Ramos (cell line): ENCODE results near the gene BBS4.
"Not testable (repeated sequence)": the region's sequence is repeated elsewhere in the genome, so short reads cannot be mapped to it uniquely, and the experiment has no call there.

Source experiments
- in situ Hi-C: fragments of 300-500 bp; cut with MboI; formaldehyde crosslinking; loops from one replicate; pipeline ENCODE4 v1.14.3; 2022; ENCODE audit warnings: low sequenced_read_pairs; ENCODE audit not compliant: unreplicated experiment

BBS4 gene

GRCh38 chr15:72698938-72699337 is 12.9 kb downstream of the BBS4 start:
- in situ Hi-C loops: loop anchor here (10.0 kb wide), 1 partner anchor 74 kb away; no protein-coding TSS in a partner anchor

- in situ Hi-C loops: no loop called here
Measured at GRCh38 chr15:72700076-72700475, 14.1 kb downstream of the BBS4 start.

GRCh38 chr15:72706266-72706665 is 20.3 kb downstream of the BBS4 start:
- in situ Hi-C loops: no loop called here

- in situ Hi-C loops: not testable (repeated sequence)
Measured at GRCh38 chr15:72708551-72709303, 22.7 kb downstream of the BBS4 start.

GRCh38 chr15:72722071-72722696 is 36.2 kb downstream of the BBS4 start:
- in situ Hi-C loops: loop anchor here (10.0 kb wide), 1 partner anchor 353 kb away; no protein-coding TSS in a partner anchor

- in situ Hi-C loops: loop anchor here (10.0 kb wide), 1 partner anchor 351 kb away; no protein-coding TSS in a partner anchor
Measured at GRCh38 chr15:72724028-72724427, 38.0 kb downstream of the BBS4 start.

- in situ Hi-C loops: loop anchor here (10.0 kb wide), 1 partner anchor 349 kb away; no protein-coding TSS in a partner anchor
Measured at GRCh38 chr15:72725446-72725845, 39.4 kb downstream of the BBS4 start.

- in situ Hi-C loops: loop anchor here (10.0 kb wide), 1 partner anchor 349 kb away; no protein-coding TSS in a partner anchor
Measured at GRCh38 chr15:72725851-72726250, 39.8 kb downstream of the BBS4 start.

GRCh38 chr15:72727154-72727553 is 41.1 kb downstream of the BBS4 start:
- in situ Hi-C loops: loop anchor here (10.0 kb wide), 1 partner anchor 348 kb away; no protein-coding TSS in a partner anchor

- in situ Hi-C loops: loop anchor here (10.0 kb wide), 1 partner anchor 347 kb away; no protein-coding TSS in a partner anchor
Measured at GRCh38 chr15:72728249-72728648, 42.2 kb downstream of the BBS4 start.

- in situ Hi-C loops: loop anchor here (10.0 kb wide), 1 partner anchor 346 kb away; no protein-coding TSS in a partner anchor
Measured at GRCh38 chr15:72728821-72729220, 42.8 kb downstream of the BBS4 start.

GRCh38 chr15:72732086-72732485 is 46.1 kb downstream of the BBS4 start:
- in situ Hi-C loops: no loop called here

GRCh38 chr15:72732516-72732915 is 46.5 kb downstream of the BBS4 start:
- in situ Hi-C loops: no loop called here

- in situ Hi-C loops: no loop called here
Measured at GRCh38 chr15:72733941-72734738, 48.1 kb downstream of the BBS4 start.

- in situ Hi-C loops: no loop called here
Measured at GRCh38 chr15:72735111-72735510, 49.1 kb downstream of the BBS4 start.

GRCh38 chr15:72737061-72737460 is 51.1 kb downstream of the BBS4 start:
- in situ Hi-C loops: no loop called here

GRCh38 chr15:72737723-72738122 is 51.7 kb downstream of the BBS4 start:
- in situ Hi-C loops: no loop called here

GRCh38 chr15:72740219-72740618 is 54.2 kb downstream of the BBS4 start:
- in situ Hi-C loops: no loop called here

GRCh38 chr15:72749700-72750099 is 63.7 kb downstream of the BBS4 start:
- in situ Hi-C loops: no loop called here

GRCh38 chr15:72751751-72752455 is 65.9 kb downstream of the BBS4 start:
- in situ Hi-C loops: no loop called here
